Erythroblast (primary cell): ENCODE results near the gene ARSK.

Experiments
- GATA1 ChIP-seq: IDR thresholded peaks from 2 replicates; pipeline ENCODE4 v1.6.1; 2011; ENCODE audit warnings: low read depth, mild to moderate bottlenecking, control low read depth, low read length, moderate library complexity
- POLR2A ChIP-seq: IDR thresholded peaks from 2 replicates; pipeline ENCODE4 v1.6.1; 2011; ENCODE audit warnings: mild to moderate bottlenecking, low read length

DNA sequence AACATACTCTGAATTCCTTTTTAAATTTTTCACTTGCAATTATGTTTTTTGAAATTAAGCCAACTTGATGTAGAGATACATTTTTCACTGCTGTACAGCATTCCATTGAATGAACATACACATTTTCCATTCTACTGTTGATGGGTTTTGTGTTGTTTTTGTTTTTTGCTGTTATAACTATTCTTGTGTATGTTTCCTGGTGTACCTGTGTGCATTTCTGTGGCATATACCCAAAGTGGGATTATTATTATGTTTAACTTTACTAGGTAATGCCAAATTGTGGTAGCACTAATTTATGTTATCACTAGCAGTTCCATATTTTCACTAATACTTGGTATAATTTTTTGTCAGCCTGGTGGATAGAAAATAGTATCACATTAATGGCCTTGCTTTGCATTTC, 94.4 kb downstream of the ARSK start:
- TF ChIP-seq POLR2A (no peak), GATA1 (no peak)
